ENCODE measurements around the gene PAPOLA.

Gene PAPOLA

DNA sequence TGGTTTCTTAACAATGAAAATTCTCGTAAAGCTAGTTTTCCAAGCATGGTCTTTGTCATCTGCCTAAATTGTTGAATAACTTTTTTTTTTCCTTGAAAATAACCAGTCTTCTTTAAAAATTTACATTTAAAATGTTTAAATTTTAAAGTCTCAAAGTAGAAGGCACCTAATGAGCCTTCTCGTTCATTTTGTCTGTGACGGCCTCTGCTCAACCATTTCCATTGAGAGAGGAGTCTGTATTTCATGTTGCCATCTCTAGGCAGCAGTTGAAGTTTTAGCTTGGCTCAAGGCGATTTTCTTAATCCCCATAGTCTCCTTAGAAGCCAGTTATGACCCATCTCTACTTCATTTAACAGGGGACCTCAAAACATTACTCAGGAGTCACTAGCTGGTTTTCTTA, 69.1 kb downstream of the PAPOLA start:
- TF ChIP-seq CTCF (IDR thresholded peaks at IDR 0.05; ENCODE audit: low read length) (no peak), EZH2 (optimal IDR thresholded peaks at IDR 0.05; ENCODE audit: low read depth, low read length) (no peak), EZH2phosphoT487 (IDR thresholded peaks at IDR 0.05; ENCODE audit: low read length) (no peak)
- no peaks in the 10 kb centered on the region for H3K9me3 ChIP-seq (replicated peaks; ENCODE audit: insufficient read depth, low read length)
- H2AFZ ChIP-seq (ENCODE audit: low read length): no peak overlapping the region
- no peaks in the 10 kb centered on the region for H3K36me3 ChIP-seq (replicated peaks; ENCODE audit: insufficient read depth, low read length)
- H3K4me2 ChIP-seq (ENCODE audit: low read depth, low read length): no peak overlapping the region
- H3K4me1 ChIP-seq (ENCODE audit: low read length): no peaks in the 10 kb centered on the region
- H3K27ac ChIP-seq (ENCODE audit: low read length): no peak overlapping the region
- no peaks in the 10 kb centered on the region for H4K20me1 ChIP-seq (ENCODE audit: insufficient read depth, low read length)
- H3K9me2 ChIP-seq (replicated peaks; ENCODE audit: insufficient read depth, low read length): no peaks in the 10 kb centered on the region
- H3K79me2 ChIP-seq (ENCODE audit: low read length): no peaks in the 10 kb centered on the region
- no peak for DNase-seq
- no peaks in the 10 kb centered on the region for H3F3A ChIP-seq (ENCODE audit: insufficient read depth, low read length)
- no peak overlapping the region for H3K9ac ChIP-seq (ENCODE audit: low read length)
- no peaks in the 10 kb centered on the region for H3K27me3 ChIP-seq (replicated peaks; ENCODE audit: insufficient read depth, low read length)
- no peak overlapping the region for H3K4me3 ChIP-seq (ENCODE audit: low read length)

DNA sequence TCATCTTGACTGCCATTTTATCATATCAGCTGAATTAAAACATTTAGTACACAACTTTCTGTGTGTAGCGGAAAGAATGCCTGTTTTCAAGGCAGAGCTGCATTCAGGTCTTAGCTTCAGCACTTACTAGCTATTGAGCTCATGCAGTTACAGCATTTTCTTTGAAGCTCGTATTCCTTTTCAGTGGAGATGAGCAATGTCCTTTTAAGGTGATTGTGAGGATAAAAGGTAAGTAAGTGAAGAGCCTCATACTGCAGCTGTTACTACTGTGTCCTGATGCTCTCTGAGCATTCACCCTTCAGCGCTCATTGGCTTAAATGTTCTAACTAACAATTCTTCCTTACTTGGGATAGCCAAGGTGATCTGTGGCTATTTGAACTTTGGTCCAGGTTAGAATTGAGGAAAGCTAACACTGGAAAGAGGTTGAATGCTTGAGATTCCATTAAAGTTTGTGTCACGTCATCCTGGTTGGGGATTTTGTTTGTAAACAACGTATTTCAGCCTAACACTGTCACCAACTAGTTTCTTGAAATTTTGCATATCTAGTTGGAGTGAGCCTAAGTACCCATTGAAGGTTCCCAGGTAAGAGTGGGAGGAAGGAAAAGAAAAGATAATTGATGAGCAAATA, 71.4 kb downstream of the PAPOLA start:
- Histone ChIP-seq H3K4me3 (ENCODE audit: low read length) (no peak overlapping the region), H3K4me1 (ENCODE audit: low read length) (no peaks in the 10 kb centered on the region), H4K20me1 (ENCODE audit: insufficient read depth, low read length) (no peaks in the 10 kb centered on the region), H3K9me2 (replicated peaks; ENCODE audit: insufficient read depth, low read length) (no peaks in the 10 kb centered on the region), H3K4me2 (ENCODE audit: low read depth, low read length) (no peak overlapping the region), H3K9me3 (replicated peaks; ENCODE audit: insufficient read depth, low read length) (no peaks in the 10 kb centered on the region), H3K27me3 (replicated peaks; ENCODE audit: insufficient read depth, low read length) (no peaks in the 10 kb centered on the region), H2AFZ (ENCODE audit: low read length) (no peak overlapping the region), H3K36me3 (replicated peaks; ENCODE audit: insufficient read depth, low read length) (no peaks in the 10 kb centered on the region), H3K9ac (ENCODE audit: low read length) (no peak overlapping the region), H3F3A (ENCODE audit: insufficient read depth, low read length) (no peaks in the 10 kb centered on the region), H3K79me2 (ENCODE audit: low read length) (no peaks in the 10 kb centered on the region), H3K27ac (ENCODE audit: low read length) (no peak overlapping the region)
- no peak for DNase-seq
- TF ChIP-seq EZH2phosphoT487 (IDR thresholded peaks at IDR 0.05; ENCODE audit: low read length): no peak
- TF ChIP-seq EZH2 (optimal IDR thresholded peaks at IDR 0.05; ENCODE audit: low read depth, low read length): no peak
- no peak for TF ChIP-seq CTCF (IDR thresholded peaks at IDR 0.05; ENCODE audit: low read length)

GRCh38 chr14:96574171-96574632, 72.0 kb downstream of the PAPOLA start:
- no peak overlapping the region for H2AFZ ChIP-seq (ENCODE audit: low read length)
- H3K9me3 ChIP-seq (replicated peaks; ENCODE audit: insufficient read depth, low read length): no peaks in the 10 kb centered on the region
- H3K9me2 ChIP-seq (replicated peaks; ENCODE audit: insufficient read depth, low read length): no peaks in the 10 kb centered on the region
- H3K4me2 ChIP-seq (ENCODE audit: low read depth, low read length): no peak overlapping the region
- no peaks in the 10 kb centered on the region for H3K4me1 ChIP-seq (ENCODE audit: low read length)
- no peaks in the 10 kb centered on the region for H3K27me3 ChIP-seq (replicated peaks; ENCODE audit: insufficient read depth, low read length)
- no peak for DNase-seq
- H3K9ac ChIP-seq (ENCODE audit: low read length): no peak overlapping the region
- TF ChIP-seq EZH2phosphoT487 (IDR thresholded peaks at IDR 0.05; ENCODE audit: low read length) (no peak), EZH2 (optimal IDR thresholded peaks at IDR 0.05; ENCODE audit: low read depth, low read length) (no peak), CTCF (IDR thresholded peaks at IDR 0.05; ENCODE audit: low read length) (no peak)
- H3K27ac ChIP-seq (ENCODE audit: low read length): no peak overlapping the region
- no peaks in the 10 kb centered on the region for H3K36me3 ChIP-seq (replicated peaks; ENCODE audit: insufficient read depth, low read length)
- no peak overlapping the region for H3K4me3 ChIP-seq (ENCODE audit: low read length)
- H3F3A ChIP-seq (ENCODE audit: insufficient read depth, low read length): no peaks in the 10 kb centered on the region
- H4K20me1 ChIP-seq (ENCODE audit: insufficient read depth, low read length): no peaks in the 10 kb centered on the region
- H3K79me2 ChIP-seq (ENCODE audit: low read length): no peaks in the 10 kb centered on the region
